Uterus (tissue), 2 donors: Measurements from ENCODE around the gene CKM.

Experiments used
- POLR2A ChIP-seq, 2 donors: fragments of 450-650 bp; IDR thresholded peaks; one replicate each; pipeline ENCODE4 v1.6.1; 2016; ENCODE audit warnings: antibody characterized with exemption in 2 of 2, mild to moderate bottlenecking in 1 of 2, moderate library complexity in 1 of 2
- TF ChIP-seq, protein P1 (sequence below), 4 experiments: fragments of 200-600 bp in 2 of 4; fragments of 450-650 bp in 2 of 4; sonication (generic) in 2 of 4; IDR thresholded peaks; one replicate each; pipeline ENCODE4 v1.5.1; 2016 to 2019; ENCODE audit warnings: antibody characterized with exemption in 4 of 4, mild to moderate bottlenecking in 2 of 4, moderate library complexity in 1 of 4

DNA sequence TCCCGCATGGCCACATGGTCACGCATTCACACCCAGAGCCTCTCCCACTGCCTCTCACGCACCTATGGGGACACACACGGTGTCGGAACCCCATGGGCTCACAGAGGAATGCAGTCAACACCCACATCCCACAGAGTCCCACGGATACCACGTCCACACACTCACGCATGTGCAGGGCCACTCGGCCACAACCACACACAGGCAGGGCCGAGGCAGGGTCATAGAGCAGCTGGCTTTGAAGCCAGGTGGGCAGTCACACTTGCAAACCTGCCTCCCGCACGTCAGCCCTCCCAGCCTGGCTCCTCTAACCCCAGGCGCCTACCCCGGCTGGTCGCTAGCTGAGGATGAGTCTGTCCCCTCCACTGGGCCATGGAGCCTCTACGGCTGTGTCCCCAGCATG lies 39.6 kb upstream of the CKM start:
- TF ChIP-seq, protein P1, sequence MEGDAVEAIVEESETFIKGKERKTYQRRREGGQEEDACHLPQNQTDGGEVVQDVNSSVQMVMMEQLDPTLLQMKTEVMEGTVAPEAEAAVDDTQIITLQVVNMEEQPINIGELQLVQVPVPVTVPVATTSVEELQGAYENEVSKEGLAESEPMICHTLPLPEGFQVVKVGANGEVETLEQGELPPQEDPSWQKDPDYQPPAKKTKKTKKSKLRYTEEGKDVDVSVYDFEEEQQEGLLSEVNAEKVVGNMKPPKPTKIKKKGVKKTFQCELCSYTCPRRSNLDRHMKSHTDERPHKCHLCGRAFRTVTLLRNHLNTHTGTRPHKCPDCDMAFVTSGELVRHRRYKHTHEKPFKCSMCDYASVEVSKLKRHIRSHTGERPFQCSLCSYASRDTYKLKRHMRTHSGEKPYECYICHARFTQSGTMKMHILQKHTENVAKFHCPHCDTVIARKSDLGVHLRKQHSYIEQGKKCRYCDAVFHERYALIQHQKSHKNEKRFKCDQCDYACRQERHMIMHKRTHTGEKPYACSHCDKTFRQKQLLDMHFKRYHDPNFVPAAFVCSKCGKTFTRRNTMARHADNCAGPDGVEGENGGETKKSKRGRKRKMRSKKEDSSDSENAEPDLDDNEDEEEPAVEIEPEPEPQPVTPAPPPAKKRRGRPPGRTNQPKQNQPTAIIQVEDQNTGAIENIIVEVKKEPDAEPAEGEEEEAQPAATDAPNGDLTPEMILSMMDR (IDR thresholded peaks at IDR 0.05), result no peak
- TF ChIP-seq POLR2A (IDR thresholded peaks at IDR 0.05), result no peak
